OCI-LY3 (cell line): ENCODE data around the gene LIX1.

Source experiments
- H2AFZ ChIP-seq: fragments of 200-600, 300-600 bp; shearing (Covaris generic); 2 replicates; pipeline ENCODE4 v1.6.0; 2014; ENCODE audit warnings: antibody characterized with exemption, low read depth, low read length
- H3K27ac ChIP-seq: fragments of 200-600, 300-600 bp; sonication (generic); 2 replicates; pipeline ENCODE4 v1.5.1; 2014; ENCODE audit warnings: mild to moderate bottlenecking, low read length, moderate library complexity, mixed read lengths
- H3K27me3 ChIP-seq: fragments of 200-600, 300-600 bp; sonication (generic); 2 replicates; pipeline ENCODE4 v1.6.1; 2014; ENCODE audit warnings: low read depth, low read length, mixed read lengths
- H3K36me3 ChIP-seq: fragments of 200-600, 300-600 bp; sonication (generic); replicated peaks from 2 replicates; pipeline ENCODE3; 2014; ENCODE audit warnings: low read depth, low read length, mixed read lengths
- H3K4me1 ChIP-seq: fragments of 300-600, 200-600 bp; sonication (generic); 2 replicates; pipeline ENCODE4 v1.6.1; 2014; ENCODE audit warnings: low read length, mixed read lengths
- H3K4me2 ChIP-seq: fragments of 200-600, 300-600 bp; sonication (generic); 2 replicates; pipeline ENCODE4 v1.6.1; 2014; ENCODE audit warnings: low read length, mixed read lengths
- H3K4me3 ChIP-seq: fragments of 300-600, 200-600 bp; sonication (generic); 2 replicates; pipeline ENCODE4 v1.5.1; 2014; ENCODE audit warnings: antibody characterized with exemption, mild to moderate bottlenecking, low read length, moderate library complexity
- H3K79me2 ChIP-seq: fragments of 300-600, 200-600 bp; shearing (Covaris generic); 2 replicates; pipeline ENCODE4 v1.6.1; 2014; ENCODE audit warnings: mild to moderate bottlenecking, low read length, mixed read lengths
- H3K9ac ChIP-seq: fragments of 300-600, 200-600 bp; shearing (Covaris generic); 2 replicates; pipeline ENCODE4 v1.6.0; 2014; ENCODE audit warnings: mild to moderate bottlenecking, low read length, moderate library complexity
- H3K9me3 ChIP-seq: fragments of 200-600, 300-600 bp; shearing (Covaris generic); 2 replicates; pipeline ENCODE4 v1.6.1; 2014; ENCODE audit warnings: low read length, mixed read lengths; ENCODE audit not compliant: insufficient read depth
- H4K20me1 ChIP-seq: fragments of 200-600, 300-600 bp; sonication (generic); 2 replicates; pipeline ENCODE4 v1.6.1; 2016; ENCODE audit warnings: low read length, mixed read lengths; ENCODE audit not compliant: insufficient read depth
- EZH2phosphoT487 ChIP-seq: fragments of 200-600 bp; shearing (Covaris generic); IDR thresholded peaks from 2 replicates; pipeline ENCODE4 v1.6.1; 2018; ENCODE audit warnings: antibody characterized with exemption, mixed run types, low read depth
- TF ChIP-seq, protein P1 (sequence below): fragments of 200-600, 300-600 bp; sonication (generic); IDR thresholded peaks from 2 replicates; pipeline ENCODE4 v1.5.1; 2014; ENCODE audit warnings: antibody characterized with exemption, low read length, low read depth

LIX1 gene

GRCh38 chr5:97096846-97097245, 45.6 kb downstream of the LIX1 start:
- Histone ChIP-seq H3K4me2 (no peak overlapping the region), H3K4me1 (peaks cover 38% of the 10 kb centered on the region), H3K9me3 (no peaks in the 10 kb centered on the region), H3K27me3 (no peaks in the 10 kb centered on the region; the same call in 1 of the 2 replicates), H3K27ac (no peak overlapping the region), H3K79me2 (no peaks in the 10 kb centered on the region), H4K20me1 (no peaks in the 10 kb centered on the region), H3K36me3 (no peaks in the 10 kb centered on the region), H3K9ac (no peak overlapping the region), H2AFZ (no peak overlapping the region), H3K4me3 (no peak overlapping the region)
- TF ChIP-seq, protein P1, sequence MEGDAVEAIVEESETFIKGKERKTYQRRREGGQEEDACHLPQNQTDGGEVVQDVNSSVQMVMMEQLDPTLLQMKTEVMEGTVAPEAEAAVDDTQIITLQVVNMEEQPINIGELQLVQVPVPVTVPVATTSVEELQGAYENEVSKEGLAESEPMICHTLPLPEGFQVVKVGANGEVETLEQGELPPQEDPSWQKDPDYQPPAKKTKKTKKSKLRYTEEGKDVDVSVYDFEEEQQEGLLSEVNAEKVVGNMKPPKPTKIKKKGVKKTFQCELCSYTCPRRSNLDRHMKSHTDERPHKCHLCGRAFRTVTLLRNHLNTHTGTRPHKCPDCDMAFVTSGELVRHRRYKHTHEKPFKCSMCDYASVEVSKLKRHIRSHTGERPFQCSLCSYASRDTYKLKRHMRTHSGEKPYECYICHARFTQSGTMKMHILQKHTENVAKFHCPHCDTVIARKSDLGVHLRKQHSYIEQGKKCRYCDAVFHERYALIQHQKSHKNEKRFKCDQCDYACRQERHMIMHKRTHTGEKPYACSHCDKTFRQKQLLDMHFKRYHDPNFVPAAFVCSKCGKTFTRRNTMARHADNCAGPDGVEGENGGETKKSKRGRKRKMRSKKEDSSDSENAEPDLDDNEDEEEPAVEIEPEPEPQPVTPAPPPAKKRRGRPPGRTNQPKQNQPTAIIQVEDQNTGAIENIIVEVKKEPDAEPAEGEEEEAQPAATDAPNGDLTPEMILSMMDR, result no peak
- TF ChIP-seq EZH2phosphoT487, result no peak

DNA sequence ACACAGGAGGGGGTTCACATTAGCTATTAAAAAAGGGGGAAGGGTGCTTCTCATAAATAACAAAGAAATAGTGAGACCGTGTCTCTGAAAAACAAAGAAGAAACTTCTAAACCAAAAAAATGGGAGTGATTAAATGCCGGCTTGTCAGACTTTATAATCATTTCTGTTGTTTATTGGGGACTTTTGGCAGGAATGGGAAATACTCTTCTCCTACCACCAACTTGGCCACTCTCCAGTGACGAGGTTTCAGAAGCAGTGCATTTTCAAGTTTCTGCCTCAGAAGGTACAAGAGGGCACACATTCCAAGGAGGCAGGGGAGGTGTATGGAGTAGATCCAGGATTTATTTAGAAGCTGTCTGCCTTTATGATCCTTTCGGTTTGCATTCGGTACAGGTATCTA, 46.2 kb downstream of the LIX1 start:
- no peaks in the 10 kb centered on the region for H4K20me1 ChIP-seq
- peaks cover 38% of the 10 kb centered on the region for H3K4me1 ChIP-seq
- no peak overlapping the region for H3K4me3 ChIP-seq
- peak overlapping the region; percentile 84 for H3K4me2 ChIP-seq
- H3K27ac ChIP-seq, result no peak overlapping the region
- no peak overlapping the region for H3K9ac ChIP-seq
- H3K9me3 ChIP-seq, result no peaks in the 10 kb centered on the region
- TF ChIP-seq, protein P1, result no peak
- no peak for TF ChIP-seq EZH2phosphoT487
- no peak overlapping the region for H2AFZ ChIP-seq
- no peaks in the 10 kb centered on the region; the same call in 1 of the 2 replicates for H3K27me3 ChIP-seq
- H3K79me2 ChIP-seq, result no peaks in the 10 kb centered on the region
- no peaks in the 10 kb centered on the region for H3K36me3 ChIP-seq

- no peaks in the 10 kb centered on the region for H3K79me2 ChIP-seq
- no peaks in the 10 kb centered on the region; the same call in 1 of the 2 replicates for H3K27me3 ChIP-seq
- H3K36me3 ChIP-seq, result no peaks in the 10 kb centered on the region
- no peaks in the 10 kb centered on the region for H4K20me1 ChIP-seq
- H3K9me3 ChIP-seq, result no peaks in the 10 kb centered on the region
- H3K4me1 ChIP-seq, result peaks cover 38% of the 10 kb centered on the region
- no peak overlapping the region for H3K9ac ChIP-seq
- H3K27ac ChIP-seq, result peak overlapping the region; percentile 59
- H3K4me2 ChIP-seq, result peak overlapping the region; percentile 84
- H3K4me3 ChIP-seq, result peak overlapping the region; percentile 56
- TF ChIP-seq, protein P1, result no peak
- no peak for TF ChIP-seq EZH2phosphoT487
- H2AFZ ChIP-seq, result no peak overlapping the region
Observed at GRCh38 chr5:97095318-97095732, 47.1 kb downstream of the LIX1 start.

DNA sequence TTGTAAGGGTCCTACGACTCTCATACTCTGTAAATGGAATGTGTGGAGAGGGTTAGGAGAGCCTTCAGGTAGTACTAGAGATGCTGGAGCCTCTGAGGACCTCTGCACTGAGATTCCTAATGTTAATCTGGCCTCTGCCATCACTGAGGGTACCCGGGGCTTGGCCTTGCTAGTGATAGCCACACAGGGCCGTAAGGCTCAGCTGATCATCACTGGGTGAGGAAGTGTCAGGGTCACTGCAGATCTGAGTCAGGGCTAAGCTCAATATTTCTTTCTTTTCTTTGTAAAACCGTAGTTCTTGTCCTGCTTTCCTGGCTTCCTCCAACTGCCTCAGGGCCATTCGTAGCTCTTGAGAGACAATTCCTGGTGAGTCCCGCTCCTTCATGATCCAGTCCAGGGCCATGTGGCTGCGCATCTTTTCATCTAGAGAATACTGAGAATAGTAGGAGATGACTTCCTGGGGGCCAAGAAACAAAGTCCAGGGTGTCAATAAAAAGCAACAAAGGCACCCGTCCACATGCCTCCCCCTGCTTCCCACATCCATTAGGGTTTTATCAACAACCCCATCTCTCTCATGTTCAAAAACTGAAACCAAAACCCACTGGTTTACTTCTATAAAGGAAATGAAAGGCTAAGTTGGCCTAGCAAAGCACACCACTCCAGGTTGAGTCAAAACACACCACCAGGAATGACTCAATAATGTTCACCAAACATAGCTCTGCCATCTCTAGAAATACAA, 47.7 kb downstream of the LIX1 start:
- Histone ChIP-seq H3K4me1 (peaks cover 38% of the 10 kb centered on the region), H3K9ac (no peak overlapping the region), H3K27ac (peak overlapping the region; percentile 59), H3K27me3 (no peaks in the 10 kb centered on the region; the same call in 1 of the 2 replicates), H3K4me2 (peak overlapping the region; percentile 84), H4K20me1 (no peaks in the 10 kb centered on the region), H3K4me3 (peak overlapping the region; percentile 56), H3K9me3 (no peaks in the 10 kb centered on the region), H3K36me3 (no peaks in the 10 kb centered on the region), H2AFZ (peak overlapping the region; percentile 15; the same call in 1 of the 2 replicates), H3K79me2 (no peaks in the 10 kb centered on the region)
- TF ChIP-seq, protein P1, result no peak
- TF ChIP-seq EZH2phosphoT487, result no peak
